ACC112 (cell line): ENCODE measurements around the gene ARG1.

Source experiments
- H2AFZ ChIP-seq: fragments of 200-600 bp; sonication (generic); one replicate; pipeline ENCODE4 v1.6.0; 2017; ENCODE audit warnings: antibody characterized with exemption, low read length; ENCODE audit not compliant: unreplicated experiment
- H3K27ac ChIP-seq: fragments of 200-600 bp; sonication (generic); 2 replicates; pipeline ENCODE4 v1.5.1; 2014; ENCODE audit warnings: low read depth, mild to moderate bottlenecking, antibody characterized with exemption, low read length, moderate library complexity
- H3K27me3 ChIP-seq: fragments of 200-600 bp; sonication (generic); 2 replicates; pipeline ENCODE4 v1.6.1; 2014; ENCODE audit warnings: mild to moderate bottlenecking, antibody characterized with exemption, low read length, moderate library complexity, mixed read lengths; ENCODE audit not compliant: insufficient read depth
- H3K36me3 ChIP-seq: fragments of 200-600 bp; sonication (generic); 2 replicates; pipeline ENCODE4 v1.6.1; 2016; ENCODE audit warnings: mild to moderate bottlenecking, antibody characterized with exemption, low read length, moderate library complexity, mixed read lengths; ENCODE audit not compliant: insufficient read depth
- H3K4me1 ChIP-seq: fragments of 200-600 bp; sonication (generic); one replicate; pipeline ENCODE4 v1.6.1; 2016; ENCODE audit warnings: low read length, mixed read lengths; ENCODE audit not compliant: insufficient read depth, unreplicated experiment, control insufficient read depth
- H3K4me3 ChIP-seq: fragments of 200-600 bp; sonication (generic); 2 replicates; pipeline ENCODE4 v1.5.1; 2014; ENCODE audit warnings: mild to moderate bottlenecking, low read depth, low read length
- H3K79me2 ChIP-seq: fragments of 200-600 bp; sonication (generic); one replicate; pipeline ENCODE4 v1.6.0; 2016; ENCODE audit warnings: low read length; ENCODE audit not compliant: control insufficient read depth, unreplicated experiment, insufficient read depth

Gene ARG1

DNA sequence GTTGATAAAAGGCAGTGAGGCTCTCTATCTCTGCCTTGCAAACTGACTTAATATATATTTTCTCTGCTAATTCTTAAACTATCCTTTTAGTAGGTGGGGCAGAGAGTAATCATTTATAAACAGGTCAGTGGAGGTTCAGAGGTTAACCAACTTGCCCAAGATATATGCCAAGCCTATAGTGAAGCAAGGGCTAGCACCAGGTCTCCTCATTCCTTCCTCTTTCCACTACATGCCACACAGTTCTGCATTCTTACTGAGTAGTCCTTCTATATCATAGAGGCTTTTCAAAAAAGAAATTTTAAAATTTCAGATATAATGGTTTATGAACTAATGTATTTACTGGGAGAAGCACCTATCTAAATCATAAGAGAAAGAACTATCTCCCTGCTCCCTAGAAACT lies 8.5 kb downstream of the ARG1 start:
- no peaks in the 10 kb centered on the region for H3K27me3 ChIP-seq
- H2AFZ ChIP-seq, result no peak overlapping the region
- H3K27ac ChIP-seq, result no peak overlapping the region
- peaks cover 27% of the 10 kb centered on the region for H3K36me3 ChIP-seq
- H3K4me1 ChIP-seq, result no peaks in the 10 kb centered on the region
- H3K79me2 ChIP-seq, result no peaks in the 10 kb centered on the region
- no peak overlapping the region for H3K4me3 ChIP-seq

GRCh38 chr6:131586543-131586942 lies 13.5 kb downstream of the ARG1 start:
- H3K27ac ChIP-seq, result no peak overlapping the region
- H3K27me3 ChIP-seq, result no peaks in the 10 kb centered on the region
- H2AFZ ChIP-seq, result no peak overlapping the region
- H3K79me2 ChIP-seq, result no peaks in the 10 kb centered on the region
- H3K4me3 ChIP-seq, result no peak overlapping the region
- H3K36me3 ChIP-seq, result peaks cover 34% of the 10 kb centered on the region
- H3K4me1 ChIP-seq, result no peaks in the 10 kb centered on the region

- Histone ChIP-seq H3K27me3 (no peaks in the 10 kb centered on the region), H3K4me1 (no peaks in the 10 kb centered on the region), H2AFZ (no peak overlapping the region), H3K4me3 (no peak overlapping the region), H3K79me2 (no peaks in the 10 kb centered on the region), H3K27ac (no peak overlapping the region), H3K36me3 (peaks cover 39% of the 10 kb centered on the region)
These were observed 14.9 kb downstream of the ARG1 start for GRCh38 chr6:131587909-131588308.

DNA sequence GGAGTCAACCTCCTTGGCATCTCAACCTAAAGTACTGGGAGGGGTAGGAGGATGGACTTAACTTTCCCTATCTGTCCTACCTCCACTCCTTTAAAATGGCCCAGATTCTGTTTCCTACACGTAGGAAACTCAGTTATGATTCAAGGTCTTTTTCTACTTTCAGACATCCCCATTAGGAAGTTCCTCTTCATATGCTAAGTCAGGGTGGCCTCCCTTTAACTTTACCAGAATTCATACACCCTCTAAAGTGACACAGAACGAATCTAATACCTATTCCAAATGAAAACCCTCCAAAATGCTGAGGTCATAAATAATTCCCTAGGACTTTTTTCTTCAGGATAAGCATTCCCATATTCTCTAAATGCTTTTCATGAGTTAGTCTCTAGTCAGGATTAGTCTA lies 15.6 kb downstream of the ARG1 start:
- no peaks in the 10 kb centered on the region for H3K4me1 ChIP-seq
- no peak overlapping the region for H3K4me3 ChIP-seq
- peaks cover 36% of the 10 kb centered on the region for H3K36me3 ChIP-seq
- H2AFZ ChIP-seq, result no peak overlapping the region
- no peaks in the 10 kb centered on the region for H3K27me3 ChIP-seq
- no peak overlapping the region for H3K27ac ChIP-seq
- H3K79me2 ChIP-seq, result no peaks in the 10 kb centered on the region

DNA sequence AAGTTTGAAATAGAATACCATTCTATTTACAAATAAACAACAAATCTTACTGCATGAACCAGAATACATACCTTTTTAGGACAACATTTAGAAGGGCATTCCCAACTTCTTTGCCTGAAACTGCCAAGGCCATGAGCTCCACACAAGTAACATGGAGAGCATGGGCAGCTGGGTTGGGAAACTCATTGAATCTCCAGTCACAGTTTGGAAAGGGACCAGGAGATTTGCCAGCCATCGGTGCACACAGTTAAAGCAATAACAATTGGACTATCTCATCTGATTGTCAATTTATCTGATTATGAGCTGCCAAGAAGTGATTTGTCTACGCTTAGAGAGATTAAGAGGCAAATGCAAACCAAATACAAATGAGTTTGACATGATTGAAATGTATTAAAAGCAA lies 19.9 kb downstream of the ARG1 start:
- Histone ChIP-seq H2AFZ (no peak overlapping the region), H3K36me3 (peaks cover 53% of the 10 kb centered on the region), H3K27me3 (no peaks in the 10 kb centered on the region), H3K27ac (no peak overlapping the region), H3K79me2 (no peaks in the 10 kb centered on the region), H3K4me1 (no peaks in the 10 kb centered on the region), H3K4me3 (no peak overlapping the region)

DNA sequence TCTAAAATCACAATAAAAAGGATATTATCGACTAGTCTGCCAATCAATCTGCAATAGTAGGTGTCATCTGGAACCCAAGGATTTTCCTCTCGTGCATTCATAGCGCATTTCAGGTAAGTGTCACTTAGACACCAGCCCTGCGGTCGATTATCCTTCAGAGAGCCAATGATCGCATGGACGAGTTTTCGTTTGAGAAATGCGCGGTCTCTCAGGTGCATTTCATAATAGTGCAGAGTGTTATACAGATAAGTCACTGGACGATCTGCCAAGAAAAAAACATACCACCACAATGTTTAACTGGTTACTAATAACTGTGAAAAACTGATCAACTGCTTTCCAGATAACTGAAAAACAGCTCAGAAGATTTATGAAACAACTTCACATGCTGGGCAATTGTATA lies 21.0 kb downstream of the ARG1 start:
- Histone ChIP-seq H3K36me3 (peaks cover 55% of the 10 kb centered on the region), H3K27me3 (no peaks in the 10 kb centered on the region), H3K4me1 (no peaks in the 10 kb centered on the region), H3K79me2 (no peaks in the 10 kb centered on the region), H3K4me3 (no peak overlapping the region), H2AFZ (no peak overlapping the region), H3K27ac (no peak overlapping the region)

GRCh38 chr6:131597446-131597845 lies 24.4 kb downstream of the ARG1 start:
- no peaks in the 10 kb centered on the region for H3K79me2 ChIP-seq

DNA sequence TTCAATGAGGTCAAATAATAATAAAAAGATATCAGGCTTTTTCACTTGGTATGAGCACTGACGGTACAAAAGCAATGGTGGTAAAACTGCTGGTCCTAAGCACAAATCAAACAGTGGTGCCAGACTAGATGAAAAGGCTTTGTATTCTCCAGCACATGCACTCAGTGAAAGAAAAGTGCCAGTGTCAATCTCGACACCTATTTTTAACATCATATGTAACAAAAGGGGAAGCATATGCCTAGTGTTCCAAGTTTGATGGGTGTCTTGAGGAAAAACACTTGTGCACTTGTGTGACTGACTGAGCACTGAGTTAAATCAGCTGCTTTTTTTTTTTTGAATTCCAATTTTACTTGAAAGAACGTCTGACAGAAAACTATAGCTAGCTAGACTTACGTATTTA lies 27.7 kb downstream of the ARG1 start:
- Histone ChIP-seq H3K27me3 (no peaks in the 10 kb centered on the region), H3K4me1 (peaks cover 8% of the 10 kb centered on the region), H2AFZ (no peak overlapping the region), H3K79me2 (no peaks in the 10 kb centered on the region), H3K36me3 (peaks cover 45% of the 10 kb centered on the region), H3K27ac (no peak overlapping the region), H3K4me3 (no peak overlapping the region)

More at GRCh38 chr6:131597446-131597845, 24.4 kb downstream of the ARG1 start:
- Histone ChIP-seq H3K4me3 (no peak overlapping the region), H2AFZ (no peak overlapping the region), H3K4me1 (no peaks in the 10 kb centered on the region), H3K27ac (no peak overlapping the region), H3K36me3 (peaks cover 66% of the 10 kb centered on the region), H3K27me3 (no peaks in the 10 kb centered on the region)

DNA sequence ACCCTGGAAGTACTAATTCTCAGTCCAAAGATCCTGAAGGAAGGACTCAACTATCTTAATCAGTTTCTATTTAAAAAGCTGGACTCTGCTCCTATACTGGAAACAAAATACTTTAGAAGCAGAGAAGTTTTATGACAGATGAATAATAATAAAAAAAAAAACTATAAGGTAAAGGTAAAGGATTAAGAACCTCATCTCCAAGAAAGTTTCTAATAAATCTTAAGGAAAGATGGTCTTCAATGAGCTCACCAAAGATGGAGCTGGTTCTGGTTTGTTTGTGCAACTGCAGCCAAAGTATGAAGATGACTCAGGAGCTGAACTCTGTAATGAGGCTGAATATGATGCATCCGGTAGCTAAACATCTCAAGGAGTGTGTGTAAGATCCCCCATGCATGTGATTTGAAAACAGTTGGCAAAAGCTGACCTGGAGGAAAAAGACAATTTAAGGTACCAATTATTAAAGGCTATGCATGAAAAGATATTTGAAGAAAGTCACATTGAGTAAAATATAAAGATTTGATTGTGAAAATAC lies 29.8 kb downstream of the ARG1 start:
- peaks cover 42% of the 10 kb centered on the region for H3K36me3 ChIP-seq
- no peaks in the 10 kb centered on the region for H3K79me2 ChIP-seq
- no peak overlapping the region for H2AFZ ChIP-seq
- no peak overlapping the region for H3K4me3 ChIP-seq
- H3K4me1 ChIP-seq, result peaks cover 8% of the 10 kb centered on the region
- no peaks in the 10 kb centered on the region for H3K27me3 ChIP-seq
- peak overlapping the region; percentile 65 for H3K27ac ChIP-seq

- H3K4me3 ChIP-seq, result no peak overlapping the region
- H3K79me2 ChIP-seq, result no peaks in the 10 kb centered on the region
- H2AFZ ChIP-seq, result no peak overlapping the region
- H3K4me1 ChIP-seq, result no peaks in the 10 kb centered on the region
- peaks cover 28% of the 10 kb centered on the region for H3K36me3 ChIP-seq
- no peak overlapping the region for H3K27ac ChIP-seq
- no peaks in the 10 kb centered on the region for H3K27me3 ChIP-seq
These were observed 40.4 kb downstream of the ARG1 start for GRCh38 chr6:131613296-131613925.

DNA sequence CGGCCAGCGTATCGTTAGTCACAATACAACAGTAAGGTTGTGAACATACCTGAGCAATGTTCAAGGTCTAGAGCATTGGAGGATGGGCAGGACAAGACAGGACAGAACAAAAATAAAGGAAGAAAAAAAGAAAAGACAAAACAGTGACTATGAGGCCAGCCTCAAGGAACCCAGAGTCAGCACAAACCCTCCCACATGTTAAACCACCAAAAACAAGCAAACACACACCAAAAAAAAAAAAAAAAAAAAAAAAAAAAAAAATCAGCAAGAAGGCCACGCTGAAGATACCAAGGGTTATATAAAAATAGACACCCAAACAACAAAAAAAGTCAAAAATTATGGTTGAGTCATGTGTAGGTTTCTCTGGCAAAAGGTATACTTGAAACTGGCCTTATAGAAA lies 42.2 kb downstream of the ARG1 start:
- H2AFZ ChIP-seq, result no peak overlapping the region
- peaks cover 35% of the 10 kb centered on the region for H3K36me3 ChIP-seq
- H3K79me2 ChIP-seq, result no peaks in the 10 kb centered on the region
- no peak overlapping the region for H3K27ac ChIP-seq
- H3K27me3 ChIP-seq, result no peaks in the 10 kb centered on the region
- no peaks in the 10 kb centered on the region for H3K4me1 ChIP-seq
- H3K4me3 ChIP-seq, result no peak overlapping the region
